ENCODE results near the gene TKFC. TPM values are rescaled to one million over a fixed set of nuclear protein-coding genes. Genes with fewer than 3 reads are reported as not detected.

Gene TKFC
- total and polyA plus RNA-seq, 8 donors = 25.6 to 66.7 (median 36.4) TPM

- intact Hi-C loops (cut with DNase I) = no loop called here
- H3K4me1 ChIP-seq = peaks cover 4 to 7% (median 5%) of the 10 kb centered on the region in 3 donors
- H3K36me3 ChIP-seq = no peaks in the 10 kb centered on the region
- WGBS, 2 donors = 82 to 96% methylated on average over 2 of the region's 2 CpGs
- H3K27ac ChIP-seq = no peak overlapping the region
- FAIRE-seq (no peak), DNase-seq (no peak), ATAC-seq (no peak)
- no peaks in the 10 kb centered on the region for H3K9me3 ChIP-seq
- H3K27me3 ChIP-seq = no peaks in the 10 kb centered on the region
- TF ChIP-seq CTCF (IDR thresholded peaks at IDR 0.05) = no peak
- H3K4me3 ChIP-seq = no peak overlapping the region
Measured at GRCh38 chr11:61292356-61292755, 40.7 kb upstream of the TKFC start.

- Histone ChIP-seq H3K9me3 (no peaks in the 10 kb centered on the region), H3K27me3 (no peaks in the 10 kb centered on the region), H3K4me1 (peaks cover 4 to 7% (median 5%) of the 10 kb centered on the region in 3 donors), H3K4me3 (peak overlapping the region; percentile 29 to 70 (median 44)), H3K36me3 (no peaks in the 10 kb centered on the region), H3K27ac (no peak overlapping the region)
- intact Hi-C loops (cut with DNase I) = no loop called here
- FAIRE-seq (no peak), ATAC-seq (peak; percentile 58 to 73 (median 70)), DNase-seq (peak in 4 of 6 donors; percentile 34 to 81 (median 62))
- no peak for TF ChIP-seq CTCF (IDR thresholded peaks at IDR 0.05)
- 1 to 2% methylated on average over 56 to 60 of the region's 60 CpGs for WGBS, 2 donors
Measured at GRCh38 chr11:61293867-61294716, 38.9 kb upstream of the TKFC start.

GRCh38 chr11:61294717-61295595 is 38.1 kb upstream of the TKFC start, which contains the start of gene VWCE:
VWCE (minus strand) TSS chr11:61295316; CDS start chr11:61295037, 279 bp downstream.
- 3 to 5% methylated on average over 71 to 97 of the region's 97 CpGs for WGBS, 2 donors
- DNase-seq (peak; percentile 37 to 88 (median 58)), FAIRE-seq (no peak), ATAC-seq (peak; percentile 78 to 89 (median 88))
- H3K27ac ChIP-seq = no peak within 1 kb of the TSS
- intact Hi-C loops (cut with DNase I) = no loop called here
- H3K4me3 ChIP-seq = peak within 1 kb of the TSS; percentile 29 to 70 (median 44)
- peaks cover 4 to 7% (median 5%) of the 10 kb centered on the region in 3 donors for H3K4me1 ChIP-seq
- H3K27me3 ChIP-seq = no peaks in the 10 kb centered on the region
- peaks cover 0 to 1% (median 0%) of the 10 kb centered on the region in 3 donors for H3K36me3 ChIP-seq
- H3K9me3 ChIP-seq = no peaks in the 10 kb centered on the region
- no peak for TF ChIP-seq CTCF (IDR thresholded peaks at IDR 0.05)

- no peaks in the 10 kb centered on the region for H3K27me3 ChIP-seq
- intact Hi-C loops (cut with DNase I) = no loop called here
- WGBS, 2 donors = 66 to 68% methylated on average over 12 of the region's 12 CpGs
- peaks cover 4 to 7% (median 5%) of the 10 kb centered on the region in 3 donors for H3K4me1 ChIP-seq
- H3K36me3 ChIP-seq = peaks cover 0 to 7% (median 5%) of the 10 kb centered on the region in 3 donors
- ATAC-seq = peak in 1 of 4 donors; percentile 1
- no peak for TF ChIP-seq CTCF (IDR thresholded peaks at IDR 0.05)
- no peaks in the 10 kb centered on the region for H3K9me3 ChIP-seq
- H3K27ac ChIP-seq = no peak overlapping the region
- H3K4me3 ChIP-seq = peak overlapping the region in 2 of 4 donors; percentile 54 to 70
- FAIRE-seq = no peak
- DNase-seq = peak in 3 of 6 donors; percentile 37 to 78 (median 61)
Measured at GRCh38 chr11:61295596-61295926, 37.5 kb upstream of the TKFC start.
